Stromal cell of bone marrow (primary cell): Measurements from ENCODE around the gene ADAMTSL1.

Experiments used
- DNase-seq: peaks from one replicate; pipeline ENCODE4 v3.0.0-alpha.2; 2012; ENCODE audit warnings: low read depth

The ADAMTSL1 gene

DNA sequence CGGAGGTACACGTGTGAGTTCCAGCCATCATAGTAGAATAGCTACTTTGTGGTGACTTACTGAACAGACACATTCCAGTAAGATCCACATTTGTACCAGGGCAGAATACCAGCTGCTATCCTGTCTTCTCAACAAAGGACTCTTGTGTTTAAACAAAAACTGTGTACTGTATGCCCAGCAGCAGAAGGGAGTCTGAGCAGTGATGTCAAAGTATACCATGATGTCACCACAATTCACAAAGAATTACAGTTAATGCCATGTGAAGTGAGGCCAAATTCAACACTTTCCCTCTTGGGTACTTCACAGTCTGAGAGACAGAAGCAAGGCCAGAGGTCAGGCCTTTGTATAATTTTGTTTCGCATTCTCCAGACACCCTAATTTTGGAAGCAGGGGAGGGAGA lies 137.0 kb downstream of the ADAMTSL1 start:
- no peak for DNase-seq

DNA sequence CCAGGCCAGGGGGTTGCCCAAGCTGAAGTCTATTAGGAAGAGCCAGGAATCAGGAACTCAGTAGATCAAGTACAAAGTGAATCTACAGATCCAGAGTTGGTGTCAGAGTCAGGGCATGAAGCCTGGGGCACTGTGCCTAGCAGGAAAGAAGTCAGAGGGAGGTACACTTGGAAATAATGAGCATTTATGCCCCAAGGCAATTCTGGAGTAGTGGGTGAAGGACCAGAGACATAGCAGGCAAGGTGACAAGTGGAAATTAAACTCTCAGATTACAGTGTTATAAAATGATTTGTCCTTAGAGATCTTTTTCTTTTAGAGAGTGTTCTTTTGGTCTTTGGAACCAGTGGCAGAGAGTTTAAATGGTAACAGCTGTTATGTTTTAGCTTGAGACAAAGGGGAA lies 138.0 kb downstream of the ADAMTSL1 start:
- DNase-seq: no peak

DNA sequence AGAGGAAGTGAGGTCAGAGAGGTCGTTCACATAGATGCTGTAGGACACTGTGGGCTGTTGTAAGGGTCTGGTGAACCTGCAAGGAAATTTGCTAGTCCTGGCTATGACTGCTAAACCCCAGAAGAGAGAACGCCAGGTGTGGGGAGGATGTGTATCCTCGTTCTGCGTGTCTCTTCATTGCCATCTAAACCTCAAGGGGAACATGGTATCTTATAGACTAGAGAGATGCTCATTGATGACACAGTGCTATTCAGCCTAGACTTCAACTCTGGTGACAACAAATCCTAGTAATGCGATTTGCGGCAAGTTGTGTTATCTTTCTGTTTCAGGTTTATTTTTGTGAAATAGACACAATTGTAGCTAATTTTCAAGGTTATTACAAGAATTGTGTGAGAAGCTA lies 140.2 kb downstream of the ADAMTSL1 start:
- no peak for DNase-seq

DNA sequence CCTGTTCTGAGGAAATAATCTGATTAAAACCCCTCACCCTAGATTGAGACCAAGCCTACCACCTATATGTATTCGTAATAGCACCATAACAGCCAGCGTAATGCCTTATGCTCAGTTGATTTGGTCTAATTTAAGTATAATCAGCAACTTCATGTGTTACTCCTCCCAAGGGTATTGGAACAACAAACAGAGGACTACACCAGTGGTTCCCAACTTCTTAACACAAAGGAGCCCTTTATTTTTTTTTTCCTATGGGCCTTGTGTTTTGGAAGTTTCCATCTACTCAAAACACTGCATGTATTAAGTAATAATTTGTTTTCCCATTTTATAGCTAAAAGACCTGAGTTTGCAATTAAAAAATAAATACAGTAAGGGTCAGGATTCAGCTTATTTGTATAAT lies 140.7 kb downstream of the ADAMTSL1 start:
- no peak for DNase-seq

DNA sequence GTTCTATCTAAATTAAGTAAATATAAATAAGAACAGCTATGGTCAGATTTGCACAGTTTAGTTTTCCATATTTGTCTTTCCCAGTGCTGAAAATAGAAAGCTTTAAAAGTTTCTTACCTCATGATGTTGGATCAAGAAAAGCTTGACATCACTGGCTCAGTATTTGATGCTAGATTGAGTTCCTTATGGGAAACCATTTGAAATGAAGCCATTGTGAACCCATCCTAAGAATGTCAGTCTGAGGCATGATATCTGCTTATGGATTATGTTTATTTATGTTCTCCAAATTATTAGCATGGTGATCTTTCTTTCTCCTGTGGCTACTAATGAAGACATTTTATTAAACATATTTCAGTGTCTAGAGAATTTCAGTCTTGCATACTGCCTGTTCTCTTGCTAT lies 143.0 kb downstream of the ADAMTSL1 start:
- DNase-seq: no peak

DNA sequence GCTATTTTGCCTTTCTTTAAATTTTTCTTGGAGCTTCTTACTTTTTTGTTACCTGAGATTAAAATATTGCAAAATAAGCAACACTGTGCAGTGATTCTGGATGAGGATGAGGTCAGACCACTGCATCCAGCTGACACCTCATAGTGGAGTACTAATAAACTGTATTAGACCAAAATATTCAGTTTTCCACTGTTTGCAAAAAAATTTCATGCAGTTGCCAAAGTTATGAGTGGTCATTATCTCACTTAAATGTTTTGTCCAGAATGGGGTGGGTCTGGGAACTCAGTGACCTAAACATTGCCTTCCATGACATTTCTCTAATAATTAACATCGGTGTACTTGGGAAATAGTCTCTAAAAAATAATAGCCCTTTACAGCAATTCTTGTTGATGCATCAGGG lies 143.8 kb downstream of the ADAMTSL1 start:
- no peak for DNase-seq

DNA sequence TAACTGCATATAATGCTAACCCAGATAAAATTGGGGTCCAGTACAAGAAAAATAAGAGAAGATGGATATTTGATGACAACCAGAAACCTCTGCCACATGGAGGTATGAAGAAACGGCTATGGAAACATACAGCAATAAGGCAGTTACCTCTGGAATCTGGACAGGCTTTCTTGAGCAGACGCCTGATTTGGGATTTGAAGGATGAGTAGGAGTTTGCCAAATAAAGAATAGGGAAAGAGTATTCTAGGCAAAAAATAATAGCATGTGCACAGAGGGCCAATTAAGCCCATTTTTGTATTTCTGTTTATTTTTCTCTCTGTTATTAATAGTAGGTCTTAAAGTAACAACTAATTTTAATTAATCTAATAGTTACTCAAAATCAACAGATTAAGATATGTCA lies 144.9 kb downstream of the ADAMTSL1 start:
- no peak for DNase-seq

DNA sequence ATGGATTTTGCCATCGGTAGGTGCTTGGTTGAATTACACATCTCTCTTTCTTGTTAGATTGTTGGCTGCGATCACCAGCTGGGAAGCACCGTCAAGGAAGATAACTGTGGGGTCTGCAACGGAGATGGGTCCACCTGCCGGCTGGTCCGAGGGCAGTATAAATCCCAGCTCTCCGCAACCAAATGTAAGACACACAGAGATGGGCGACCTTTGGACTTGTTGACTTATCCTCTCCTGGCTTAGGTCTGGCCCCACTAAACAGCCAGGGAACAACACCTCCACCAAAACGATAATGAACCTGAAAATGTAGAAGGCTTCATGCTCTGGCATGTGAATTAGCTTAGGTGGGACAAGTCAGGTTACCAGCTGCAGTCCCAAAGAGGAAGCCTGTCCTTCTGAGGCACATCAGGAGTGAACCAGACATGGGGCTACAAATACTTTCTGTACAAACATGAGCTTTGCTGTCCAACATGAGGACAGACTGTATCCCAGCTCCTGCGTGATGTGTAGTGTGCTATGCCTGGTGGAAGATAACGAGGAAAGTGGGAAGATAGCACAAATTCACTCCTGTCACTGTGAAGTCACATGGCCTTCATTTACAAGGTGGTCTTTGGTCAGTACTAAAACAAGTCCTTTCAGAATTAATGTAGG lies 148.4 kb downstream of the ADAMTSL1 start:
- no peak for DNase-seq

DNA sequence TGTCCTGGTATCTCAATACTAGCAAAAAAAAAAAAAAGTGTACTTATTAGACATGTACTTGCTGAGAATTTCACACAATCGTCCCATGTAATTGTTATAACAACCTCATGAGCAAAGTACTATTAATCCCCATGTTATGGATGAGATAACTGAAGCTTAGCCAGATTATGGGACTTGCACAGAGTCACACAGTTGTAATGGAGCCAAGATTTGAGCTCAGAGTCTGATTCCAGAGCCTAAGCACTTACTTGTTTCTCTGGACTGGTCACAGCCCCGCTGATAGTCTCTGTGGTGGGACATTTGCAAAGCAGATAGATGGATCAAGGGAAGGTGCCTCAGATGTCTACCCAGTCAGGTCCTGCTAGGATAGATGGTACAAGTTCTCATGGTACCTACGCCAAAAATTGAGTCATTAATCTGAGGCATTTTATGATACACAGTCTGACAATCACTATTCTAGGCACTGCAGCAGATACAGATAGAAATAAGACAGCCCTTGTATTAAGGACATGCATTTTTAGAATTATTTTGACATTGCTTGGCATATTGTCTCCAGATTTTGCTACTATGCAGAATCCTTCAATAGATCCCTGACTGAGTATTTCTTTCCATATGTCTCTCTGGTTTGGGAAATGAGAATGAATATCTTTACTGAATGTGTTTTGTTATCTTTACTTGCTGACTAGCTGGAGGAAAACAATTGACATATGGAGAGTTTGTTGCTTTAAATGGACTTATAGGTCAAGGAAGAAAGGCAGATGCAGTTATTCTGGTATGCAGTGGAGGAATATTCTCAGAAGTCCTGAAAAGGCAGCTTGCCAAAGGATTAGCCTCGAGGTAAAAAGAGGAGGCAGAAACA lies 149.5 kb downstream of the ADAMTSL1 start:
- no peak for DNase-seq

DNA sequence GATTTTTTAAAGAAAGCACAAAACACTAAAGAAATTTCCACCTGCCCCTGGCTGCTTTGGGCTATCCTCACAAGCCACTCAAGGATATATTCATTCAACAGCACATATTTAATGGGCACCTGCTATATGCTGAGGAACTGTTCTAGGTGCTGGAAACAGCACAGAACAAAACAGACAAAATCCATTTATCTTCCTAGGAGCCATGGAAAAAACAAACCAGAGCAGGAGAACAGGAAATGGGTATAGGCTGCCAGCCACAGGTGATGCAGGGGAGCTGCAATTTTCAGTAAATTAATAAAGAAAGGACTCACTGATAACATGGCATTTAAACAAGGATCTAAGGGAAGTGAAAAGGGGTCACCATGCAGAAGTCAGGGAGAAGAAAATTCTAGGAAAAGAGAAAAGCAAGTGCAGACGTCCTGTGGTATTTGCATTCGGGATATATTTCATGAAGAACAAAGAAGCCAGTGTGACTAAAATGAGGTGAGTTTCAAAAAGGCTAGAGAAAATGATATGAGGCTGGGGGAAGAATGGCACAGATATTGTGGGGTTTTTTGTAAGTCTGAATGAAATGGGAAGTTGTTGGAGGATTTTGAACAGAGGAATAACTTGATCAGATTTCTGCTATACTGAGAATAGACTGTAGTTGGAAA lies 152.2 kb downstream of the ADAMTSL1 start:
- no peak for DNase-seq

DNA sequence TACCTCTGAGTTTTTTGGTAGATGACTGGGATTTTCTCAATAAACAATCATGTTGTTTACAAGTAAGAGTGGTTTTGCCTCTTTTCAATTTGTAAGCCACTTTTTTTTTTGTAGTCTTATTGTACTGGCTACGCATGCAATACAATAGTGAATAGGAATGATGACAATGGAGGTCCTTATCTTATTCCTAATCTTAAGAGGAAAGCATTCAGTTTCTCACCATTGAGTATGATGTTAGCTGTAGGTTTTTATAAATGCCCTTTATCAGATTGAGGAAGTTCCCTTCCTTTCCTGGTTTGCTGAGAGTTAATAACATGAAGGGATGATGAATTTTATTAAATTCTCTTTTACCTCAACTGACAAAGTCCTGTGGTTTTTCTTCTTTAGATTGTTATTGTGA lies 155.2 kb downstream of the ADAMTSL1 start:
- DNase-seq: no peak

DNA sequence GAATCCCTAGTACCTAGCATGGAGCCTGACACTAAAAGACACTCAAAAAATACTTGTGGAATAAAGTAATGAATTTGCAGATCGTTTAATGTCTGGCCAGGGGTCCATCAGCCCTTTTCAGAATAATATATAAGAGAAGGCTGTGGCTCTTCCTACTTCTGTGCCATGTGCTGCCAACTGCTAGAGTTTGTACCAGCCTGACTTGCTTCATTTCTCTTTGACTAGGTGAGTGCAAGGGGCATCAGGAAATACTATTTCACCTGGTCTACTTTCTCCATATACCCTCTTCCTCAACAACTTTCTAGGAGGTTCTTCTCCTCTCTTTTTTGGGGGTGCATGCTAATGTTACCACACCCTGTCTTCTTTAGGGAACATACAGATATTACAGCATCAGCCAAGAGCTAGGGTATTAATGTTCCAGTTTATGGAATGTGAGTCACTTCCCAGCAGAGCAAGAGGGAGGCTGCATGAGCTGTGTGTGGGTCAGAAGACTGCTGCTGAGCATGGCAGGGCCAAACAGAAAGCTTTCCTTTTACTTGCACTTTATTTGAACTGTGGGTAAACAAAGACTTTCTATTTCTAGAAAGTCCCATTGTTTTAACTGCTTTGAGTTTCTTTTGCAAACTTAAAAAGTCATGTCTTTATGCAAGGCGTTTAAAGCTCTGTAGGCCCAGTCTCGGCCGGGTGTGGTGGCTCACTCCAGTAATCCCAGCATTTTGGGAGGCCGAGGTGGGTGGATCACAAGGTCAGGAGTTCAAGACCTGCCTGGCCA lies 158.9 kb downstream of the ADAMTSL1 start:
- peak; percentile 92 for DNase-seq

DNA sequence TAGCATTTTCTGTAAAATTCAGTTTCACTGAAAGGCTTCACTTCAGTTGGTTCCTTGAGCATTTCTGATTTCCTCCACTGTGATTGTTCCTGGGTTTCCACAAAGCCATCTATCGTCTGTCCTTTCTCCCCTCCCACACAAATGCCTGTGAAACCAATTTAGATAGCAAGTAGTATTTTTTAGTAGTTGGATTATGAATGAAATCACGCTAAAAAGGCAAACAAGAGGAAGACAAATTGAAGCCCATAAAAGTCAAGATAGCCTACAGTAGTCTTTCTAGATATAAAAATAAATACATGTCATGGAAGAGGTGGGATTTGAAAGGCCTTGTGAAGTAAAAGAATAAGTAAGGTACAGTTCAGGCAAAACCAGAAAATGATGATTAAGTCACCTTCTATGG lies 162.8 kb downstream of the ADAMTSL1 start:
- DNase-seq: no peak

DNA sequence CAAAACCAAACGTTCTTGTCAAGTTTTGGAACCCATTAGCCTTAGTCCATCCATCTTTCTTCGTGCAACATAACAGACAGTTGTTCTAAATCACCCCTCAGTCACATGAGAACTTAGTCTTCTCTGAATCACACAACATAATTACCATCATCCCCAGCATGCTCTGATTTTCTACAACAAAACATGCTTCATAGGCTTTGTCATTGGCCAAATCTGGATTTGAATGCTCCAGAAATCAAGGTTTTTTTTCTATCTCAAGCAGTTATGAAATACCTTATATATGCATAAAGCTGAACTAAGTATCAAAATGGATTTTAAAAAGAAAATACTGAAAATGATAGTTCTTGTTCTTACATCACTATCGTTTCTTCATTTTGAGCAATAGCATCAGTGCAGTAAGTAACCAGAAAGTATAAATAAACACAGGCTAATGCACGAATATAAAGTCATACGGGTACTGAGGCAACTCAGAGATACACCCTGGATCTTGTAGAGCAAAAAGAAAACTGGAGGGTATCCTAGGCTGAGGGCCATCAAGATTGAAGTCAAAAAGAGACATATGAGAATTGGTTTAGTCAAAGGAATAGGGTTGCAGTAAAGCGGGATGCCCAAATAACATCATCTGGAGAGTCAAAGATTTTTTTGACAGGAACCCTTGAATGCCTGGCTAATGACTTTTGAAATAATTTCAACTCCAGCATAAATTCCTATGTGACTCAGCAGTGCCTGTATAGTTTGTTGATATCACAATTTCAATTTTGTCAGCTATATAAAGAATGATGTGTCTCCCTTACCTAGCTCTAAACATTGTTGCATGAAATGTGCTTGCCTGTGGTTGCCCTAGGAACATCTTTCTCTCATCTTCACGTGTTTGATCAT lies 164.7 kb downstream of the ADAMTSL1 start:
- DNase-seq: peak; percentile 25

DNA sequence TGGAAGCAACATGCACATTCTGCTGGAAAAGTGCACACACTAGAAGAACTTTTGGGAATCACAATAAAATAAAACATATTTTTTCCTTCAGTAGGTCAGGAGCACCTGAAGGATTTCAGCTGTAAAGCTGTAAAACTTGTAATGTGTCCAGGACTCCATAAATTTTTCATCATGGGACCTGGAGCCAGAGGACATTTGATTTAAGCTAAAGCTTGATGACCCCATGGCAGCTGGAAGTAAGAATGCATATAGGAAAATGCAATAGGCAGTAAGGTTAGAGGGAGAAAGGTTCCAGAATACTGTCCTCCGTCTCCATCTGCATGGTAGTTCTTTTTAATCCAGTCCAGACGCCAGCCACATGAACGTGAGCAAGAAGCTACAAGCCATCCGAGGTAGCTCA lies 166.0 kb downstream of the ADAMTSL1 start:
- DNase-seq: no peak

DNA sequence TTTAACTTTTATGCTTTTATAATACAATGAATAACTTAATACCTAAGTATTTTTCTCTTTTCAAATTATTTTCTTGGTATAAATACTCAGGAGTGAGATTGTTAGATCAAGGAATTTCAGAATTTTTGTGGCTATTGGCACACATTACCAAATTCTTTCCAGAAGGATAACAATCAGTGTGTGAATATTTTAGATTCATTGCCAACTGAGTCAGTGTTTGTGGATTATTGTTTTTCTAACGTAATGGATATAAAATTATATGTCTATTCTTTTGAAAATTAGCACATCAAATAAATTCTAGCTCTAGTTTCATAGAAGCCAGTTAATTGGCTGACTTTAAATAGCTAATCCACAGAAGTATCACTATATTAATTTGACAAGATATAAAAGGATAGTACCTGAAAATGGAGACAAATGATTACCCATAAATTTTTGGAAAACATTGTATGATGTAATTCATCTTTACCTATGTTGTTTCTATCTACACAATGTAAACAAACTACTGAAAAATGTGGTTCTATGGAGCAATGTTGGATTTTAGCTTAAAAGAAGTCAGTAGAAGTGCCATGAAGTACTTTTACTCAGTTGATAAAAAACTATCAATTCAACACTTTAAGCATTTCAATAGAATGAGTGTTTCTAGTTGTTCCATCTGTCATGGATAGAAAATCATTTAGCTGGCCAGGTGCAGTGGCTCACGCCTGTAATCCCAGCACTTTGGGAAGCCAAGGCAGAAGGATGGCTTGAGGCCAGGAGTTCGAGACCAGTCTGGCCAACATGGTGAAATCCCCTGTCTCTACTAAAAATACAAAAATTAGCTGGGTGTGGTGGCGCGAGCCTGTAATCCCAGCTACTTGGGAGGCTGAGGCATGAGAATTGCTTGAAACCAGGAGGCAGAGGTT lies 185.1 kb downstream of the ADAMTSL1 start:
- peak; percentile 48 for DNase-seq

DNA sequence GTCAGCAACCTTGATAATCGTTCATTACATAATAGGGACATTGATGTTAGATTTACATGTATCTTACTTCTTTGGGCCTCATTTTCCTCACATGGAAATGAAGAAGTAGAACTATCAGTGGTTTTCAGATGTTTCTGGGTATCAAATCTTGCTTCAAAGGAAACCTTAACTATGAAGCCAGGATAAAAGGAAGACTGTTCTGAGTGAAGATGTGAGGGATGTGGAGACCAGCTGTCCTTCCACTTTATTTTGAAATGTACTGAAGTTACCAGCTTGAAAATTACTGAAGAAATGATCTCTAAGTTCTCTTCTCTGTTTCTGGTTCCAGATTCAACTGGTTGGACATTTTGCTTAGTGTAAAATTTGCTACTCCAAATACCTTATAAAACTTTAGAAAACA lies 186.0 kb downstream of the ADAMTSL1 start:
- DNase-seq: no peak

DNA sequence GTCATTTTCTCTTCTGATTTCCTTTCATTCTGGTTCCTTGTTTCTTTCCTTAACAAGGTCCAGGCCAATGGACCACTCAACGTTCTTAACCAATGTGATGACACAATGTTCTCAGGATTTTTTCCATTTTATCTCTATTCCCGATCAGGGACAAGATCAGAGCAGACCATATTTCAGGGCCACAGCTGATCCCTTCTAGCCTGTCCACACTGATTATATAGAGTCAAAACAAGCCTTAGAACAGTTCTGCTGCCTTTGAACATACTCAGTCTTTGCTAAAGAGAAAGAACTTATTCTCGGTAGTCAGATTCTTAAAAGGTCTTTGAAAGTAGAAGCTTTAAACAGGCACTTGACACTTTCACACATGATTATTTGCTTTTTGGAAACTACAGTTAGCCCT lies 188.4 kb downstream of the ADAMTSL1 start:
- DNase-seq: no peak

DNA sequence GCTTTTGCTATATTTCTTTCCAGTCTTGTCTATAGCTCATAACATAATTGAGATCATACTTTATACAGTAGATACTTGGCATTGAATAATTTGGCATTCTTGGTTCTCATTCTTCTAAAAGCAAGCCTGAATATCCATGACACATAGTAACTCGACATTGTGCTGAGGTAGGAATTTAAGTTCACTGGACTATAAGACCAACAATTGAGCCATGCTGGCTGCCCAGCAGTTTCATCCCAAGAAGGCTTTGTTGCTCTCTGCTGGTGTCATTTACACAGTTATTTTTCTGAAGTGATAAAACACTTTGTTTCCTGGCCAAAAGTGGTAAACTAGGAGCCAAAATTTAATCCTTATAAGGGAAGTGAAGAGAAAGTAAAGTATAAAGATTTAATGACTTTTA lies 192.0 kb downstream of the ADAMTSL1 start:
- DNase-seq: no peak

DNA sequence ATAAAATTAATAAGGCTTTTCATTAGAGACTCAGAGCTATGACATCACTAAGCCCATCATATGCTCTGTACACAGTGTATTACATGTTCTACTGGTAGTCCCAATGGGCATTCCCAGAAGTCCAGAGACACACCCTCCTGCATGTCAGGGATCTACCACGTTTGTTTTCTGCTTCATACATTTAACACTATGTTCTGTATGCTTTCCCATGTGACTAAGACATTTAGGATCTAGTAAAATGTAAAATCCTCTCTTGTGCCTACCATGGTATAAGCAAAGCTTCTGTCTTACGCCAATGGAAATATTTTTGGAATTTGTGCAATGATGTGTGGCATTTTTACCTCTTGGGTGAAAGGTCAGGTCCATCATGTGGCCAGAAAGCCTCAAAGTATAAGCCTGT lies 192.4 kb downstream of the ADAMTSL1 start:
- DNase-seq: no peak
